D721Med (cell line): Measurements from ENCODE around the gene ARSB.

Experiments
- DNase-seq: peaks from one replicate; pipeline ENCODE4 v3.0.0; 2011; ENCODE audit warnings: low spot score; ENCODE audit not compliant: insufficient read length
- FAIRE-seq: peaks from 2 replicates; lab custom pipeline; 2011; peaks lifted over from hg19 to GRCh38; lab: Jason Lieb, UNC
- TF ChIP-seq, protein P1 (sequence below): IDR thresholded peaks from 2 replicates; pipeline ENCODE4 v1.5.1; 2012; ENCODE audit warnings: mild to moderate bottlenecking, control low read depth; ENCODE audit not compliant: insufficient read depth; ENCODE audit errors: missing control alignments

Gene ARSB

DNA sequence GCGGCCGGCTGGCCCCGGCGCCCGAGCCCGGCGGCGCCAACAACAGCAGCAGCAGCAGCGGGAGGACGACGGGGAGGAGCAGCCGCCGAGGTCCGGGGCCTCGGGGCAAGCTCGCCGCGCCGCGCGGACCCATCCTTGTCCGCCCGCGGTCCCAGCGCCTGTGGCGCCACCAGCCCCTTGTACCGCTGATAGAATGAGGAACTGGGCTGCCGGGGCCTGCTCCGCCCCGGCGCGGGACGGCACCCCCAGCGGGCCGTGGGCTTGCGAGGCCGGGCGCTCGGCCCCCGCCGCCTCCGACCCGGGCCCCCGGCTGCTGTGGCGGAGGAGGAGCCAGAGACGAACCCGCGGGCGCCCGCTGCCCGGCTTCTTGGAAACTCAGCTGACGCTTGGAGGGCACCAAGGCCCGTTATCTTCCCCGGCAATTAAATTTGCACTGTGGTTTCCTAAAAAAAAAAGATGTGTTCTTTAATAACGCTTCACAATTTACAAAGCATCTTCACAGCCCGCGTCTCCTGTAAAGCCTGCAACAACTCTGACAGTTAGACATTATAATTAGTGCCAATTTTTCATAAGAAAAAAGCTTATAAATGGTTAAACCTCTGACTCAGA, at the start of gene ARSB:
ARSB (minus strand) TSS at position 195 of the 609 bp plus-strand sequence; CDS start at position 133, 62 bp downstream.
- FAIRE-seq (no peak), DNase-seq (no peak)

GRCh38 chr5:79032782-79033181, 47.7 kb upstream of the ARSB start:
- DNase-seq: no peak
- TF ChIP-seq, protein P1, sequence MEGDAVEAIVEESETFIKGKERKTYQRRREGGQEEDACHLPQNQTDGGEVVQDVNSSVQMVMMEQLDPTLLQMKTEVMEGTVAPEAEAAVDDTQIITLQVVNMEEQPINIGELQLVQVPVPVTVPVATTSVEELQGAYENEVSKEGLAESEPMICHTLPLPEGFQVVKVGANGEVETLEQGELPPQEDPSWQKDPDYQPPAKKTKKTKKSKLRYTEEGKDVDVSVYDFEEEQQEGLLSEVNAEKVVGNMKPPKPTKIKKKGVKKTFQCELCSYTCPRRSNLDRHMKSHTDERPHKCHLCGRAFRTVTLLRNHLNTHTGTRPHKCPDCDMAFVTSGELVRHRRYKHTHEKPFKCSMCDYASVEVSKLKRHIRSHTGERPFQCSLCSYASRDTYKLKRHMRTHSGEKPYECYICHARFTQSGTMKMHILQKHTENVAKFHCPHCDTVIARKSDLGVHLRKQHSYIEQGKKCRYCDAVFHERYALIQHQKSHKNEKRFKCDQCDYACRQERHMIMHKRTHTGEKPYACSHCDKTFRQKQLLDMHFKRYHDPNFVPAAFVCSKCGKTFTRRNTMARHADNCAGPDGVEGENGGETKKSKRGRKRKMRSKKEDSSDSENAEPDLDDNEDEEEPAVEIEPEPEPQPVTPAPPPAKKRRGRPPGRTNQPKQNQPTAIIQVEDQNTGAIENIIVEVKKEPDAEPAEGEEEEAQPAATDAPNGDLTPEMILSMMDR: no peak

More for the DNA sequence above, at the start of gene ARSB:
- TF ChIP-seq, protein P1: no peak

DNA sequence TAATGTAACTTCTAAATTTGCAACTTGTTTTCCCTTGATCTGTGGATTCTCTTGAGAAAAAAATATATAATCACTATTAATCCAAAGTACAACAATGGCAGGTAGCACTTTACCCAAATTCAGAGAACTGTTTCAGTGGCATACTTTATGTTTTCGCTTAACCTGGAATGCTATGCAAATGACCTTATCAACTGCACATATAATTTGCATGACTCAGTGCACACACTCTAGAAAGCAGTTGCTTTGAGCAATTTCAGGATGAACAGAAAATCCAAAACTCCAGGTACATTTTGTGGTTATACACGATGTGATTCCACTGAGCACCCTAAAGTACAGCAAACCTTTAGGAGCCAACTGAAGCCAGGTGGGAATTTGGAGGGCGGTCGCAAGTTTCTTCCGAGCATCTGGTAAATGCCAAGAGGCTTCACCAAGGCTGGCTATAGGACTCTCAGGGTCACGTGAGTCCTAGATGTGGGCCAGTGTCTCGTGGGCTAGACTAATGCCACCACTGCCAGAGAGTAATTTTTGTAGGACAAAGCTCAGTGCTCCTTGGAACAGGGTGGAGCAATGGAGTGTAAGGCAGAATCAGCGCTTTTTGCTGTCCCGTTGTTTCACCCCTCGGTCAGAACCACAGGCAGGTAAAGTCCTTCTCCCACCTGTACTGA, 47.1 kb upstream of the ARSB start:
- DNase-seq (no peak), FAIRE-seq (no peak)
- TF ChIP-seq, protein P1: no peak

More at GRCh38 chr5:79032782-79033181, 47.7 kb upstream of the ARSB start:
- FAIRE-seq: no peak

DNA sequence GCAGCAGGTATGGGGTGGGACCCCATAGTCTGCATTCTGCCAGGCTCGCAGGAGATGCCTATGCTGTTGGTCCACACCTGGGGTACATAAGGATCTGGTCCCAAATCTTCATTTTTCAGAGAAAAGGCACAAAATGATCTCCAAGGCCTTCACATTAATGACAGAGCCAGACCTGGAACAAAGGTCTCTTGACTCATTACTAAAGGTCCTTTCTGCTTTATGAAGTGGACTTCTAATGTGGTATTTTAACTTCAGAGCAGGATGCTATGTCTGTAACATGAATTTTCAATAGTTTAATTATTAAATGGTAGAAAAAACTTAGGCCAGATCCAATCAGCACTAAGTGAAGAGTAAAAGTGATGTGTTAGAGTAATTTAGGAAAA, 46.4 kb upstream of the ARSB start:
- FAIRE-seq (no peak), DNase-seq (no peak)
- TF ChIP-seq, protein P1: no peak

DNA sequence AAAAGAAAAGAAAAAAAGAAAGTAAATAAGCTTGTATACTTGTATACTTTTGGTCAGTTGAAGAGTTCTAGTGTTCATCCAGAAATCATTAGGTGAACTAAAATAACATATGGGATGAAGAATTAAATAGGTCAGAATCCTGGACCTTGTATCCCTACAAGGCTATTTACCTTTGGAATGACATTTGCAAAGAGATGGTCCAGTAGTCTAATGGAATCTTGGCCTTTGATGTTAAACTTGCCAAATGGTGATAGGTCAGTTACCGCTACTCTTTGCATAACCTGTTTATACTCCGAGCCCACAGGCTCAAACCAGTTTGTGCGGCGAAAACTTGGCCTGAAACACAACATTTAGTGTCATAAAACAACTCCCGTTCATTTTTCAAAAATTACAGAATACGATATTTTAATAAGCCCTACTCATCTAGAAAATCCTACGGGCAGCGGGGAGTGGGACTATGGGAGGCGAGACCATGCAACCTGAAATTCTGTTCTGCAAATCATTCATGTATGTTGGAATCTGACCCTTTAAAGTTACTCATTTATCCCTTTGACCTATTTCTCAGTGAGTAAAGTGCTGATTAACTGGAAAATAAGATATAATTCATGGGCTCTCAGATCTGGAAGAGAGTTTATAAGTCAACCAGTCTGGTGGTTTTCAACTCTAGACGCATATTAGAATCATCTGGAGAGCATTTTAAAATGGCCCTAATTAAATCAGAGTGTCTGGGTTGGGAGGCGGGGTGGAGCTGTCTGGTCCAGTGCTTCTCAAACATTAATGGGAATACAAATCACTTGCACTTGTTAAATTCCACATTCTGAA, 45.8 kb upstream of the ARSB start:
- FAIRE-seq: no peak
- TF ChIP-seq, protein P1: no peak
- no peak for DNase-seq

DNA sequence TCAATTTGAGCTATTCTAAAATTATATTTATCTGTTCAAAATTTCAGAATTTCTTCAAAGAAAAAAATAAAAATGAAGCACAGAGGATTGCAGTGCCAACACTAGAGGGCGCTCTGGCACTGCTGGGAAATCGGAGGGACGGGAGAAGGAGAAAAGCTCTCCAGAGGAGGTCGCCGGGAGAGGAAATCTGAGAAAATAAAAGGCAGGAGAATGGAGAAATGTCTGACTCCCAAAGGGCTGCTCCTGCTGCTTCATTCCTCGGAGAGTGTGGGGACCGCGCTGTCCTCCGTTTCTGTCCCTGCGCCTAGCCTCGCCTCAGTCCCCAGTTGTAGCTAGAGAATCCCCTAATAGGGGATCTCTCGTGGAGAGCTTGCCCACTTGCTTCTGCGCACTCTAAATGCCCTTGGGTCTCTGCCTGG, 40.0 kb upstream of the ARSB start:
- no peak for FAIRE-seq
- DNase-seq: no peak
- TF ChIP-seq, protein P1: peak; percentile 97
